H7 (cell line): ENCODE results near the gene TM2D3. TPM values are rescaled to one million over a fixed set of nuclear protein-coding genes. Genes with fewer than 3 reads are reported as not detected.

Source experiments
- DNase-seq: peaks from one replicate; pipeline ENCODE4 v3.0.0; 2012
- H3K27me3 ChIP-seq: 2 replicates; pipeline ENCODE4 v1.6.0; 2011; ENCODE audit warnings: mild to moderate bottlenecking, low read length; ENCODE audit not compliant: control insufficient read depth, insufficient read depth
- H3K36me3 ChIP-seq: replicated peaks from 2 replicates; pipeline ENCODE4 v1.5.1; 2011; ENCODE audit warnings: low read length; ENCODE audit not compliant: control insufficient read depth, insufficient read depth
- H3K4me3 ChIP-seq: 2 replicates; pipeline ENCODE4 v1.5.1; 2011; ENCODE audit warnings: low read depth, mild to moderate bottlenecking, control low read depth, low read length, moderate library complexity; ENCODE audit not compliant: insufficient read depth
- total RNA-seq: library from RNA; depleted of rRNA; stranded (reverse); fragments of >200 nt; shearing (Covaris generic); gene quantifications from 2 replicates; pipeline ENCODE4 v1.2.3, GENCODE V29; 2014

The TM2D3 gene
- total RNA-seq, 1 experiment from 2014 or later: 41.6 TPM

DNA sequence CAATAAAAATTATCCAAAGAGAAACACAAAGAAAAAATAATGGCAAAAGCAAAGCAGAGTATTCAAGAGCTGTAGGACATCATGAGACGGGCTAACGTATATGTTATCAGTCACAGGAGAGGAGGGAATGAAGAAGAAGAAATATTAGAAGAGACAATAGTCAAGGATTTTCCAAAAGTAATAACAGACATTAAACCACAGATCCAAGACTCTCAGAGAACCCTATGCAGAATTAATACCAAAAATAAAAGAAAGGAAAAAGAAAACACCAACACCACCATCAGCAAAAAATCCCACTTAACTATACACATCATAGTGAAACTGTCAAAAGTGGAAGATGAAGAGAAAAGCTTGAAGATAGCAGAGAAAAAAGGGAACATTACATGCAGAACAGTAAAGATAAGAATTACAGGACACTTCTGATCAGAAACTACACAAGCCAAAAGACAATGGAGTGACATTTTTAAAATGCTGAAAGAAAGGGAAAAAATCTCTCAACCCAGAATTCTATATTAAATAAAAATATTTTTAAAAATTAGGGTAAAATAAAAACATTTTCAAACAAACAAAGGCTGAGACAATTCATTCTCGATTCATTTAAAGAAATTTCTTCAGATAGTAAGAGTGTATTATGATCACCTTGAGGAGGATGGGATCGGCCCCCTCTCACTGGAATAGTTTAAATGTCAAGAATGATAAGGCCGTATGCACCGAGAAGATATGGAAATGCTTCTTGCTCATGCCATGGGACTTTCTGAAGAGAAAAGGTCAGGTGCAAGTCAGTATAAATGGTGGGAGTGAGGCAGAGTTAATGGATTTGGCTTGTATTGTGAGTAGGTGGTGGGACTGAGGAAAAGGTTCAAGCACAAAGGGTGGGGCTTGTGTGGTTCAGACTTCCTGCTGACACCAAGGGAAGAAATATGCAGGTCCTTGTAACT, 28.5 kb downstream of the TM2D3 start:
- no peaks in the 10 kb centered on the region for H3K36me3 ChIP-seq
- H3K27me3 ChIP-seq: no peaks in the 10 kb centered on the region
- H3K4me3 ChIP-seq: no peak overlapping the region
- DNase-seq: no peak

DNA sequence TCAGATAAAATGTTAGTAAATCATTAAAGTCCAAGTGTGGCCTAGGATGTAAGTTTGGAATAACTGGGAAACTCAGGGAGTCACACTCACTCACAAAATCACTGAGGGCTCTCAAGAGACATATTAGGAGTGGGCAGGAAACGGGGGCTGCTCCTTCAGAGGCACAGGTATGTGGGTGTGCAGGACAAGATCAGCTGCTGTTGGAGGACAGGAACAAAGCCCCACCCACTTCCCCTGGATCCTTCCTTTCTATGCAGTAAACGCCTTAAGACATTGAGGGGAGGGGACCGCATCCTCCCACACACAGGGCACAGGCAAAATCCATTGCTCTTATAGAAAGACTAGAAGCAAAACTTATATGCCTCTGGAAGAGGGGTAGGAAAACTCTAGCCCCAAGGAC, 30.2 kb downstream of the TM2D3 start:
- H3K36me3 ChIP-seq: no peaks in the 10 kb centered on the region
- no peak overlapping the region for H3K4me3 ChIP-seq
- no peaks in the 10 kb centered on the region for H3K27me3 ChIP-seq
- DNase-seq: no peak

DNA sequence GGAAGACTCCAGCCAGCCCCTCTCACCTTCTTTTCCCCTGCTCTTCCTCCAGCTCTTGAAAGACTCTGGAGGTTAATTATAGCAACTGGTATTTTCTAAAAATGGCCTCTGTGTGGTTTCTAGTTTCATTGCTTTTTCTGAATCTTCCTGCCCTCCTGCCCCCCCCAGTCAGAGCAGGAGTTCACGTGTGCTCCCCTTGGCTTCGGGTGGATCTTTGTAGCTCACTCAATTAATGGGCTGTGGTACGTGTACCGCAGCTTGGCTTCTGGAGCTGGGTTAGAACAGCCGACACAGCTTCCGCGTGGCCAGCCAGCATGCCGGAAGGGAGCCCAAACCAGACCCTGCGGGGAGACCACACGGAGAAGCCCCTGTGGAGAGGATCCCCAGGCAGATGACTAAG, 31.5 kb downstream of the TM2D3 start:
- DNase-seq: no peak
- Histone ChIP-seq H3K4me3 (no peak overlapping the region), H3K36me3 (no peaks in the 10 kb centered on the region), H3K27me3 (no peaks in the 10 kb centered on the region)

DNA sequence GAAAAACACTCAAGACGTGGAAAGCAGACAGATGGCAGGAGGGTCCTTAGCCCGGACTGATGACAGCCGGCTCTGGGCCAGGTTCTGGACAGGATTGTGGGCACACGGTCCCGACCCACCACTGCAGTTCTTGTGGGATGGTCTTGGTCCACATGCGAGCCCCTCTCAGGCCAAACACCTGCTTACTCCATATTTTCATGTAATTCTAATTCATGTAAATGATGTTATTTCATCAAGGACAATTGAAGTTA, 32.6 kb downstream of the TM2D3 start:
- no peak for DNase-seq
- H3K4me3 ChIP-seq: no peak overlapping the region
- no peaks in the 10 kb centered on the region for H3K36me3 ChIP-seq
- H3K27me3 ChIP-seq: no peaks in the 10 kb centered on the region

DNA sequence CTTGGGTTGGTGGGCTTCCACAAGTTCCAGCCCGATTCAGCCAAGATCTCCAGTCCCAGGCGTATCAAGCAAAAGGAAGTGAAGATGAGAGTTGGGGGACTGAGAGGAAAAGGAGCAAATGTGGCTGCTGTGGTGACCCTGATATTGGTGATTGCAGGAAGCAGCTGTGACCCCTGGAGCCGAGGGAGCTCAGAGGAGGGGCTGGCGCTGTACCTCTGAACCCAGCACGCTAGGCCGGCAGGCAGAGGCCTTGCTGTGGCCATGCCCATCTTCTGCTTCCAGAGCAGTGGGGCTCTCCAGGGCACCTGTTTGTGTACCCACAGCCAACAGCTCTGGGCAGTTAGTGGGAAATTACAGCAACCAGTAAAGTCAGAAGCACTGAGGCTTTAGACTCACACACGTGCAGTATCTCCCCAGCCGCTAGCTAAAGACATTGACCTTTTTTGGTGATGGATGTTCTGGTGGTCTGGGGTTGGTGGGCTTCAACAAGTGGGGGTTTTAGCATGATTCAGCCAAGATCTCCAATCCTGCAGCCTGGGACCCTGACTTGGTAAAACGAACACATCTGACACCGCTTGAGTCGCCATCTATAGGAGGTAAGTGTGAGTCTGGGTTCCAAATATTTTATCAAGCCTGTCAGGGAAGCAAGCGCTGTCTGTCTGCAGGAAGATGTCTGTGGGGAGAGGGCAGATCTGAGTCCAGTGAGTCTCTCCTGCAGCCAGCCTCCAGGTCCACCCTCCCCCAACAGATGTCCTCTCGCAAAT, 33.1 kb downstream of the TM2D3 start:
- H3K36me3 ChIP-seq: no peaks in the 10 kb centered on the region
- no peak overlapping the region for H3K4me3 ChIP-seq
- peak; percentile 42 for DNase-seq

DNA sequence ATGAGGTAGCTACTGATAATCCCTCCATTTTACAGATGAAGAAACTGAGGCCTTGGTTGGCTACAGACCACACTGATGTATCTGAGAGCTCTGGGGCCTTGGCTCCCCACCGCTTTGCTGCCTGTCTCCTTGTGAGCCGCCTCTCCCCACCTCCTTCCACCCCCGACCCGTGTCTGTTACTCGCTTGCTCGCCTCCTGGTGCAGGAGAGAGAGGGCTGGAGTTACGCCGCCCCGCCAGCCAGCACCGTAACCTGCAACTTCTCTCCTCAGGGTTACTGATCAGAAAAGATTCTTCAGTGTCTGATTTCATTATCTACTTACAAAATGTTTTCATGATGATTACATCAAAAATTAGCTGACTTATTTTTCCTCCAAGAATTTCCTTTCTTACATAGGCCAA, 34.1 kb downstream of the TM2D3 start:
- peak; percentile 50 for DNase-seq
- Histone ChIP-seq H3K4me3 (no peak overlapping the region), H3K27me3 (no peaks in the 10 kb centered on the region), H3K36me3 (no peaks in the 10 kb centered on the region)

More for the DNA sequence above, 33.1 kb downstream of the TM2D3 start:
- H3K27me3 ChIP-seq: no peaks in the 10 kb centered on the region

DNA sequence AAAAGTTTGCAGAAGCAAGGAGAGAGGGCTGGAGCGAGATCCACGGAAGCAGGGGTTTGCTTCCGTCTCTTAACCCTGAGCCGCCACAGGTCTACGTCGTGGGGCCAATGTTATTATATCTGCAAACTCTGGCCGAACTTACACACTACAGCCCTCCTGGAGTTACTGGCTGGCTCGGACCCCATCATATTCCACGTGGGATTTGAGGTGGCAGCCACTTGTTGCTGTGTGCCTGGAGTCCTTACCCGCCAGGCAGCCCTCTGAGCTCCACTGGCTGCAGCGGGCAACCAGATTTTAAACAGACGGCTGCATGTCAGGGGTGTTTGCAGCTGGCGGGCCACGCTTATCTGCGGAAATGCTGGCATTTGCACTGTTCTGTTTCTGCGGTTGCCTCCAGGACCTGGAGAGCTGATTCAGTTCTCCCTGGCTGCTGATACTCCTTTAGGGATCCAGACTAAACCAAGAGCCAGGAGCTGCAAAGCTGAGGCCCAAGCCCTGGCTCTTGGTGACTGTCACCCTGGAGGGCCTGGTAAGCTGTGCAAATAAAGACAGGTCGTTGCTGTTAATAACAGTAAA, 34.7 kb downstream of the TM2D3 start:
- no peaks in the 10 kb centered on the region for H3K27me3 ChIP-seq
- H3K4me3 ChIP-seq: no peak overlapping the region
- no peak for DNase-seq
- no peaks in the 10 kb centered on the region for H3K36me3 ChIP-seq

DNA sequence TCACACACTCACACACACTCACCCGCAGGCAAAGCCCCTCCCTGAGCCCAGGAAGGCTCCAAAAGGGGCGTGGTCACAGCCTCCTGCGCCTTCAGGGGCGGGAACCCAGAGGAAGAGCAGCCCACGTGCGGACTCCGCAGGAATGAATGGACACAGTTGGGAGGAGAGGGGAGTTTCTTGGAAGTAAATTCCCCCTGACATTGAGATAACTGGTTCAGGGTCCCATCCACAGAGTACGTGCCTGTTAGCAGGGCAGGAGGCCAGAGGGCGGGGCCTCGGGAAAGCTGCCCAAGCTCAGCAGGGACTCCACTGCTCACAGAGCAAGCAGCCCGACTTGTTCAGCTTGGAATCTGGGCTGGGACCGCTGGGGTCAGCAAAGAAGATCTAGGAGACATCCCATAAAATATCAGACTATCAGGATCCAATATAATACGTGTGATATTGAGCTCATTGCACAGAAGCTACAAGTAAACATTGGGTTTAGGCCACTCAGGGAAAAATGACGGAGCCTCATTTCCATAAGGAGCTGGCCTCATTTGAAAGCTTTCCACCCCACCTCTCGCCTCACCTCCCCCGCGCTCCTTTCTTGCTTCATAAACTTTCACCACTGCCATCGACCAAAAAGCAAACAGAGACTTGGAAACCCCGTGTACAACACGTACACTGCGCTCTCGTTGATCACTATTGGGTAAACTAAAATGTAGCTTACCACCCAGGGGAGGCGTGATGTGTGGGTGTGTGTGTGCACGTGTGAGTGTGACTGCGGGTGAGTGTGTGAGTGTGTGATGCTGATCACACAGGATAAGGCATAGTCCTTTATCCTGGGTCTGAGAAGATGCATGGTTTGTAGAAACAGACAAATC, 36.0 kb downstream of the TM2D3 start:
- DNase-seq: peak; percentile 90
- Histone ChIP-seq H3K27me3 (no peaks in the 10 kb centered on the region), H3K36me3 (no peaks in the 10 kb centered on the region), H3K4me3 (peak overlapping the region; percentile 32)

DNA sequence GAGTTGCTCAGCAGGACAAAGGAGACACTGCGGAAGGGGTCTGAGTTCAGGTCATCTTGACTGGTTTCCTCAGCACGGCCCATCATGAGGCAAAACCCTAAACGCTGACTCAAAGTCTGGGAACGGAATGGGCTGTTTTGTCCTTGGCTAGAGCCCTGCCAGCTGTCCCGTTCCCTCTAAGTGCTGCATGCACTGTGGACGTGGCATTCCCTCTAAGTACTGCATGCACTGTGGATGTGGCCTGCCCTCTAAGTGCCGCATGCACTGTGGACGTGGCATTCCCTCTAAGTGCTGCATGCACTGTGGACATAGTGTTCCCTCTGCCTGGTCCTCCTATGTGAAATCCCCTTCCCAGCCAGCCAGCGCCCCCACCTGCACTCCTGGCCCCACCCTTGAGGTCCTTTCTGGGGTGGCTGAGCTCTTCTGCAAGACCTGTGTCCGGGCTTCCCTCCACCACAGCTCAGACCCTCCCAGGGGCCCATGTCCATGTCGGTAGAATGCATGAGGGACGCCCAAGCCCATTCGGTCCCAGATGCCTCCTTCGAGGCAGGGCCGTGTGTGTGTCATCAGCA, 36.7 kb downstream of the TM2D3 start:
- DNase-seq: no peak
- Histone ChIP-seq H3K36me3 (no peaks in the 10 kb centered on the region), H3K4me3 (no peak overlapping the region; the same call in 1 of the 2 replicates), H3K27me3 (no peaks in the 10 kb centered on the region)

DNA sequence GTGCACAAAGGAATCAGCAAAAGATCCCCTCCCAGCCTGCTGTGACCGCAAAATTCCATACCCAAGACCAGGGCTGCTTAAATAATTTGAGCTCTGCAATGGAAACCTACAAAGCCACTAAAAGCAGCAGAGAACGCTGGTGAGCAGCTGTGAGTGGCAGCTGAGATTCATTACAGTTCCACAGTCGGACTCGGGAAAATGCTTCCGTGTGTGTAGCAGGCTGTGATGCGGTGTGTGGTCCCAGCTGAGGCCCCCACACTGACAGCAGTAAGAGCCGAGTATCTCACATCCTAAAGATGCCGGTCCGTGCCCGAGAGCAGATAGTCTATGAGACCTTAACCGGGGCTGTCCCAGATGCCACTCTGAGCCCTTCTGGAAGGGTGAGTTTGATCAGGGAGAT, 37.4 kb downstream of the TM2D3 start:
- no peaks in the 10 kb centered on the region for H3K27me3 ChIP-seq
- no peaks in the 10 kb centered on the region for H3K36me3 ChIP-seq
- DNase-seq: no peak
- no peak overlapping the region for H3K4me3 ChIP-seq

DNA sequence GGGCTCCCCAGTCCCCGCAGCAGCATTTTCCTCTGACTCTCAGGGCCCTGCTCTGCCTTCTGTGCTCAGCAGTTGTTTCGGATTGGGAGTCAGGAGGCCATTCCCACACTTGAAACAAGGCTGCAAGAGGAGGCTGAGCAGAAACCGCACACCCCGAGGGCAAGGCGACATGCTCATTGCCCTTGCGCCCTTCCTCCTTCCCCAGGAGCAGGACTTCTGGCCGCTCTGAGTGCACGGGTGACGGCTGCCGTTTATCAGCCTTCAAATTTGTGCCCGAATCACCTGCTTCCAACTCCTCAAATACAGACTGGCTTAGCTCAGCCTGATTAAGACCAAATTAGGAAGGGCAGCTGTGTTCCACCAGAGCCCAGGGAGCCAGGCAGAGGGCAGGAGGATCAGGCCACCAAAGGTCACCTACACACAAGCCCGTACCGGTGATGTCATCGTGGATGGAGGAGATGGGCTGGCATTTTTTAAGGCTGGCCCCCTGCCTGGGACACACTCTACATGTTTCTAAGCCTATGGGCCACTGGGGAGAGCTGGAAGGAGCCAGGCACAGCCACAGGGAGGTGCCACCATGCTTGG, 38.1 kb downstream of the TM2D3 start:
- no peaks in the 10 kb centered on the region for H3K36me3 ChIP-seq
- H3K27me3 ChIP-seq: no peaks in the 10 kb centered on the region
- no peak overlapping the region for H3K4me3 ChIP-seq
- no peak for DNase-seq

DNA sequence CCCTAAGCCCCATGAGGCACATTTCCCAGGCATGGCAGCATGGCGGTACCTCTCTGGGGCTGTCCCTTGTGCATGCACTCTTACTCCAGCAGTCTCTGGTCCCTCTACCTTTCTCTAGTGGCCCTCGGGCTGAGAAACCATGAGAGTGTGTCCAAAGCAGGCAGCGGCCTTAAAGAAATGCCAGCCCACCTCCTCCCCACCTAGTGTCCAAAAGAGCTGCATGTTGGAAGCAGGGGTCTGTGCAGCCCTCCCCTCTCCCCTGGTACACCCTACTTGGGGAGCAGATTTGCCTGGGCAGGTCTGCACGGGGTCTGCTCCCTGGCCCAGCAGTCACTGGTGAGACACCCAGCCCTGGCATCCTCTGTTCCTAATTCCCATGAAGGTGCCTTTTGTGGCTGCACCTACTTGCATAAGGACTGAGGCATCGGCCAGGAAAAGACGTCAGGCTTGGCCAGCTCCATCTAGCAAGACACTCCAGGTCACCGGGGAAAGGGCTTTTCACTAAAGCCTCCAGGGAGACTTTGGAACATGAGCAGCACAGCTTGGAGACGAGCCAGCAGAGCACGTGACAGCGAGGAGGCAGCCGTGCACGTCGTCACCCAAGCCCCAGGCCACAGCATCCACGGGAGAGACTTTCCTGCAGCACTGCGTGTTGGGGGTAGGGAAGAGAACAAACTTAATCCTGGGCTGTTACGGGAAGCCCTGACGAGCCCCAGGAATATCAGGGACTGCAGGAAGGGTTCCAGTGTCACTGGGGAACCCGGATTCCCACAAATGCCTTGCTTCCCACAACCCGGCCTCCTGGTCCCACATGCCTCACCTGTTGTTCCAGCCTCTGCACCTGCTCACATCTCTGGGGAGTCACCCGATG, 38.8 kb downstream of the TM2D3 start:
- no peak for DNase-seq
- no peaks in the 10 kb centered on the region for H3K36me3 ChIP-seq
- H3K4me3 ChIP-seq: no peak overlapping the region
- no peaks in the 10 kb centered on the region for H3K27me3 ChIP-seq

DNA sequence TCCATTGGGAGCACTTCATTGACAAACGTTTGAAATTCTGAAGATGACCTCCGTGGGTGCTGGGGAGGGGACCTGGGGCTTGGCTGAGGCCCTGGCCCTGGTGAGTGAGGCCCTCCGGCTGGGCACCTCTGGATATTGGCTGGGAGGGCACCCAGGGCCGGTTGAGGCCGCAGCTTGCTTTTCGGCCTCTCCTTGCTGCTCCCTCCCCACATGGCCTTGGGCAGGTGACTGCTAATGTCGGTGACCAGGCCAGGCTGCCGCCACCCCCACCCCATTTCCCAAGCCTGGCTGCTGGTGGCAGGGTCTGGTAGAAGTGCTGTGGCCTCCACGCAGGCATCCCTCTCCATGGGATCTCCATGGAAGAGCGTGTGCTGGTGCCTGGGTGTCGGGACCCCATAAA, 39.5 kb downstream of the TM2D3 start:
- no peaks in the 10 kb centered on the region for H3K27me3 ChIP-seq
- DNase-seq: no peak
- H3K36me3 ChIP-seq: no peaks in the 10 kb centered on the region
- no peak overlapping the region for H3K4me3 ChIP-seq
